Prostate gland (tissue), 2 donors: ENCODE results near the gene CCDC141. TPM values are rescaled to one million over a fixed set of nuclear protein-coding genes. Genes with fewer than 3 reads are reported as not detected.

Source experiments
- DNase-seq: peaks from one replicate; pipeline ENCODE4 v3.0.0-alpha.2; 2019; ENCODE audit warnings: low spot score
- H3K27ac ChIP-seq, 2 donors: fragments of 200-600 bp; sonication (generic); 2 replicates each; pipeline ENCODE4 v1.5.1; 2017 to 2019
- H3K27me3 ChIP-seq: fragments of 200-600 bp; sonication (generic); replicated peaks from 2 replicates; pipeline ENCODE4 v1.5.1; 2019; ENCODE audit not compliant: insufficient read depth
- H3K36me3 ChIP-seq, 2 donors: fragments of 200-600 bp; sonication (generic); 1 replicate in 1 of 2; 2 replicates in 1 of 2; pipeline versions ENCODE4 v1.5.1 to v1.8.1; 2017 to 2019
- H3K4me1 ChIP-seq: fragments of 200-600 bp; sonication (generic); replicated peaks from 2 replicates; pipeline ENCODE4 v1.5.1; 2019
- H3K4me3 ChIP-seq, 2 donors: fragments of 200-600 bp; sonication (generic); 2 replicates each; pipeline ENCODE4 v1.5.1; 2017 to 2019
- H3K9me3 ChIP-seq: fragments of 200-600 bp; sonication (generic); 2 replicates; pipeline ENCODE4 v1.5.1; 2017
- CTCF ChIP-seq, 4 experiments: fragments of 200-600 bp in 2 of 4; fragments of 450-650 bp in 2 of 4; sonication (generic) in 2 of 4; IDR thresholded peaks; 1 replicate in 3 of 4; 2 replicates in 1 of 4; pipeline ENCODE4 v1.5.1; 2016 to 2019; ENCODE audit warnings: antibody characterized with exemption in 4 of 4, mild to moderate bottlenecking in 2 of 4, moderate library complexity in 2 of 4
- POLR2A ChIP-seq: fragments of 450-650 bp; IDR thresholded peaks from one replicate; pipeline ENCODE4 v1.6.1; 2016; ENCODE audit warnings: antibody characterized with exemption, mild to moderate bottlenecking
- POLR2AphosphoS5 ChIP-seq: sonication (generic); formaldehyde crosslinking; IDR thresholded peaks from one replicate; pipeline ENCODE4 v1.6.1; 2017; ENCODE audit warnings: antibody characterized with exemption
- WGBS: methylation state at CpG from one replicate; pipeline ENCODE4 v1.1.5; 2018; 5-methylcytosine and 5-hydroxymethylcytosine counted together
- intact Hi-C: fragments of 100-400 bp; cut with DNase I; formaldehyde crosslinking; loops from one replicate; pipeline ENCODE4 v1.14.2; 2022
- total RNA-seq, 2 donors: library from RNA; depleted of rRNA; stranded (reverse); fragments of >200 nt; gene quantifications; one replicate each; pipeline ENCODE4 v1.1.0, GENCODE V29; 2016

Gene CCDC141
- total RNA-seq, 2 donors from 2014 or later = 0.32 to 8.6 TPM

GRCh38 chr2:178787934-178788333 is 262.0 kb downstream of the CCDC141 start:
- Histone ChIP-seq H3K9me3 (no peaks in the 10 kb centered on the region), H3K27me3 (no peaks in the 10 kb centered on the region), H3K36me3 (no peaks in the 10 kb centered on the region), H3K27ac (no peak overlapping the region), H3K4me3 (no peak overlapping the region), H3K4me1 (no peaks in the 10 kb centered on the region)
- WGBS = 67% methylated on average over 5 of the region's 5 CpGs
- no peak for DNase-seq
- intact Hi-C loops = no loop called here
- no peak for TF ChIP-seq CTCF (IDR thresholded peaks at IDR 0.05)
- TF ChIP-seq POLR2A = no peak
- TF ChIP-seq POLR2AphosphoS5 = no peak

GRCh38 chr2:178787155-178787554 is 262.8 kb downstream of the CCDC141 start:
- DNase-seq = no peak
- Histone ChIP-seq H3K9me3 (no peaks in the 10 kb centered on the region), H3K4me3 (no peak overlapping the region), H3K4me1 (no peaks in the 10 kb centered on the region), H3K27me3 (no peaks in the 10 kb centered on the region), H3K27ac (no peak overlapping the region), H3K36me3 (no peaks in the 10 kb centered on the region)
- WGBS = 71% methylated on average over 2 of the region's 2 CpGs
- intact Hi-C loops = no loop called here
- no peak for TF ChIP-seq POLR2AphosphoS5

- intact Hi-C loops = no loop called here
Measured at GRCh38 chr2:178783889-178784288, 266.0 kb downstream of the CCDC141 start.

GRCh38 chr2:178782236-178782635 is 267.7 kb downstream of the CCDC141 start:
- Histone ChIP-seq H3K4me1 (no peaks in the 10 kb centered on the region), H3K9me3 (no peaks in the 10 kb centered on the region), H3K36me3 (no peaks in the 10 kb centered on the region), H3K27ac (no peak overlapping the region), H3K27me3 (no peaks in the 10 kb centered on the region), H3K4me3 (no peak overlapping the region)
- intact Hi-C loops = no loop called here
- 95% methylated on average over 7 of the region's 7 CpGs for WGBS
- TF ChIP-seq CTCF (IDR thresholded peaks at IDR 0.05) (no peak), POLR2AphosphoS5 (no peak), POLR2A (no peak)
- no peak for DNase-seq

More at GRCh38 chr2:178783889-178784288, 266.0 kb downstream of the CCDC141 start:
- no peak overlapping the region for H3K27ac ChIP-seq
- no peak for TF ChIP-seq POLR2A
- H3K4me1 ChIP-seq = no peaks in the 10 kb centered on the region
- DNase-seq = no peak
- no peaks in the 10 kb centered on the region for H3K27me3 ChIP-seq
- no peaks in the 10 kb centered on the region for H3K9me3 ChIP-seq
- WGBS = 96% methylated on average over 10 of the region's 10 CpGs
- no peaks in the 10 kb centered on the region for H3K36me3 ChIP-seq
- no peak overlapping the region for H3K4me3 ChIP-seq

Other genes with a start within 250 kb of the CCDC141 start
- gene TTN, start 242.7 kb downstream of the CCDC141 start, total RNA-seq = 10 to 100 TPM; 10.3 to 36.8 TPM
- gene SESTD1, start 214.7 kb upstream of the CCDC141 start, total RNA-seq = 10 to 100 TPM in 1 of 2 donors, 1 to 10 TPM in 1; 7.7 to 35.4 TPM